ENCODE results near the gene EDDM13.
"Not testable (repeated sequence)": the region's sequence is repeated elsewhere in the genome, so short reads cannot be mapped to it uniquely, and the experiment has no call there.

The EDDM13 gene

GRCh38 chr19:56295531-56296455, 23.2 kb downstream of the EDDM13 start:
- DNase-seq: no peak

DNA sequence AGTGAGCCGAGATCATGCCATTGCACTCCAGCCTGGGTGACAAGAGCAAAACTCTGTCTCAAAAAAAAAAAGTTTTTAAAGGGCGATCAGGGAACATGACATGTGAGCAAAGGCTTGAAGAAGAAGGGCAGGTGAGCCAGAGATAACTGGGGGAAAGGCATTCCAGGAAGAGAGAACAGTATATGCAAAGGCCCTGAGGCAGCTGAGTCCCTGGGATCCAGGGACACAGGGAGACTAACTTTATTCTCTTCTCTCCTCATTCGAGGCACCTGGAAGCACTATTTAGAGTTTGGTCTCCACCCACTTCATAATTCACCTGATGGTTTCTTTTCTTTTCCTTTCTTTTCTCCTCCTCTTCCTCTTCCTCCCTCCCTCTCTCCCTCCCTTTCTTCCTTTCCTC, 24.5 kb downstream of the EDDM13 start:
- DNase-seq: no peak

- no peak for DNase-seq
Measured at GRCh38 chr19:56299688-56300087, 27.1 kb downstream of the EDDM13 start.

GRCh38 chr19:56301155-56301554, 28.6 kb downstream of the EDDM13 start:
- DNase-seq: no peak

DNA sequence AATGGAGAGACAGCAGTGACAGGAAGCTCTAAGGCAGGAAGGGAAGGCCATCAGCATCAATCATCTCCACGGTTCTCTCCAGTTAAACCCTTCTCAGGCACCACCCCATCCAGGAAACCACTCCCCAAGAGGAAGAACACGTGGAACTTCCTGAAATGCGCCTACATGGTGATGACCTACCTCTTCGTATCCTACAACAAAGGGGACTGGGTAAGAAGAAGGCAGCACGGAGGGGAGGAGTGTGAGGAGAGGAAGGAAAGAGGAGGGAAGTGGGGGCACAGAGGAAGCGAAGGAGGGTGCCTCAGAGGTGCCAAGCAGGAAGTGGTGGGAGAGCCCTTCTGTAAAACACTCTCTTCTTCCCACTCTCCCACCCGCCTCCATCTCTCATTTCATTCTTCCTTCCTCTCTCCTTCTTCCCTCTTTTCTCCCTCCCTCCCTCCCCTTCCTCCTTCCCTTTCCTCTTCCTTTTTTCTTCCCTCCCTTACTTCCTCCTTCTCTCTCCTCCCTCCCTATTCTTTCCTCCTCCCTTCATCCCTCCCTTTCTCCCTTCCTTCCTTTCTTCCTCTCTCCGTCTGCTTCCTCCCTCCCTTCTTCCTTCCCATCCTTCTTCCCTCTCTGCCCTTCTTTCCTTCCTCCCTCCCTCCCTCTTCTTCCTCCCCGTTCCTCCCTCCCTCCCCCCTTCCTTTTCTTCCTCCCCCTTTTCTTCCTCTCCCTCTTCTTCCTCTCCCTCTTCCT, 29.5 kb downstream of the EDDM13 start:
- no peak for DNase-seq

DNA sequence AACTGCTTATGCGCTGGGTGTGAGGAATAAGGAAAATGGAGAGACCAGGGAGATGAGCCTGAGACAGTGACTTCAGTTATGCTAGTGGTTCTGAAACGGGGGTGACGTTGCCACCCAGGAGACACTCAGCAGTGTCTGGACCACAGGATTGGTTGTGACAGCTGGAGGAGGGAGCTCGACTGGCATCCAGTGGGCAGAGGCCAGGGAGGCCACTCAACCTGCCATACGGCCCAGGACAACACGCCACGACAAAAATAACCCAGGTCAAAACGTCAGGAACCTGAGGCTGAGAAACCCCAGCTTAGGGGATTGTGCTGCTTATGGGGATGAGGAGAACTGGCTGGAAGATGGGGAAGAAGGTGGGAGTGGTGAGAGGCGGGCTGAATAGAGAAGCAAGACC, 31.7 kb downstream of the EDDM13 start:
- DNase-seq: no peak

GRCh38 chr19:56306016-56306415, 33.5 kb downstream of the EDDM13 start:
- no peak for DNase-seq

- DNase-seq: not testable (repeated sequence)
Measured at GRCh38 chr19:56307062-56307461, 34.5 kb downstream of the EDDM13 start.

DNA sequence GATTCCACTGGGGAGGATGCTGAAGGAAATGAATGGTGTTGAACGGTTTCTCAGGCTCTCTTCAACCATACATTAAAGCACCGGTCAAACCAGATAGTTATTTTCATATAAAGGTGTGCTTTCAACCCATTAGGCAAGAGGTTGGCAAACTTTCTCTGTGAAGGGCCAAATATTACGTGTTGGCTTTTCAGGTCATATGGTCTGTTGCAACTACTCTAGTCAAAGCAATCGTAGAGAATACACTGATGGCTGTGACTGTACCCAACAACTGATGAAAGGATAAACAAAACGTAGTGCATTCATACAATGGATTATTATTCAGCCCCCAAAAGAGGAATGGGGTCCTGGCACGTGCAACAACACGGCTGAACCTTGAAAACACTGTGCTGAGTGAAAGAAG, 36.2 kb downstream of the EDDM13 start:
- DNase-seq: no peak

DNA sequence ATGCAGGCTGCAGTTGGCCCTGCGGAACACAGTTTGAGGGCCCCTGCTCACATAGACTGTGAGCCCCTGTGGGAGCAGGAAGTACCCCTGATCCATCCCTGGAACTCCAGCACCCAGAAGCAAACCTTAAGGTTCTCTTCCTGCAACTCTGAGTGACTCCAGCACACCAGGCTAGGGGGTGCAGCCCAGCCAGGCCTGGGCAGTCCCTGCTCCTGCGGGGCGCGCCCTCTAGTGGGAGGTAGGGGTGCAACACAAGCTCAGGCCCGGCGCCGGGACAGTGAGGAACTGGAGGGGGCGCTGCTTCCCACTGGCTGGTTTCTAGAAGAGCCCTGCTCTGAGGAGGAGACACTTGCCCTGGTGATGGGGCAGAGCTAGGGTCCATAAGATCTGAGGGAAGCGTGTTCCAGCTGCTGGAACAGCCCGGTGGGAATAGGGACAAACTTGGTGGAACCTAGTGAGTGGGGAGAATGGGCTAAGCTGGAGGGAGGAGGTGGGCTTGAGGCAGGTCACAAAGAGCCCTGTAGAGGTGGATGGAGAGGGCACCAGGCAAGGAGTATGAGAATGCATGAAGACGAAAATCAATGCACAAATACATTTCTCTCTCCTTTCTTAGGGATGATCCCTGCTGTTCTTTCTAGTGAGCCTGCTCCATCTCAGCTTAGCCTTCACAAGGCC, 37.1 kb downstream of the EDDM13 start:
- no peak for DNase-seq

GRCh38 chr19:56310462-56310861, 37.9 kb downstream of the EDDM13 start:
- no peak for DNase-seq

GRCh38 chr19:56312342-56312741, 39.8 kb downstream of the EDDM13 start:
- no peak for DNase-seq

DNA sequence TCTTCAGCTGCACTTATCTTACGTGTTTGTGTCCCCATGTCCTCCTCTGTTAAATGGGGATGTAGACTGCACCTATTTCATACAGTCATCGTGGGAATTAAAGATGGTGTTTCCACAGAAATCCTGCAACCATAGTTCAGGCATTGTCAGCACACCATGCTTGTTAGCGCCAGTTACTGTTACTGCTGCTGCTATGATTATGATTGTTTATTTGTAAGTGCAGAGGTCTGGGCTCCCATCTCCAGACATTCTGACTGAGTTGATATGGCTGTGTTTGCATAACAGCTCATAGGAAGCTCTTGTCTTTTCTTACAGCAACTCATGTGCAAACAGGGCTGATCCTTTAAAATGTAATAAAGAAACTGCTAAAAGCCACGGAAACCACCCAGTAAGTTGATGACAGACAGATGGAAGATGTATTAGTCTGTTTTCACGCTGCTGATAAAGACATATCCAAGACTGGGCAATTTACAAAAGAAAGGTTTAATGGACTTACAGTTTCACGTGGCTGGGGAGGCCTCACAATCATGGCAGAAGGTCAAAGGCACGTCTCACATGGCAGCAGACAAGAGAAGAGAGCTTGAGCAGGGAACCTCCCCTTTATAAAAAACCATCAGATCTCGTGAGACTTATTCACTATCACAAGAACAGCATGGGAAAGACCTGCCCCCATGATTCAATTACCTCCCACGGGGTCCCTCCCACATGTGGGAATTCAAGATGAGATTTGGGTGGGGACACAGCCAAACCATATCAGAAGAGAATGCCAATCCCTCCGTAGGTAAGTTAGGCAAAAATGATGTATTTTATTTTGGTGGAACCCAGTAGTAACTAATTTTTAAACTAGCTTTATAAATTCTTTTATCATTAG, 40.5 kb downstream of the EDDM13 start:
- no peak for DNase-seq

- DNase-seq: no peak
Measured at GRCh38 chr19:56314018-56314380, 41.5 kb downstream of the EDDM13 start.

GRCh38 chr19:56314381-56315076, 42.0 kb downstream of the EDDM13 start, which contains the start of gene ZSCAN5A:
Gene ZSCAN5A (minus strand): TSS chr19:56314839. CDS start chr19:56225046, 89,793 bp downstream.
- DNase-seq: peak; percentile 96

- peak; percentile 96 for DNase-seq
Measured at GRCh38 chr19:56315077-56315828, 42.7 kb downstream of the EDDM13 start.

- no peak for DNase-seq
Measured at GRCh38 chr19:56316728-56317127, 44.2 kb downstream of the EDDM13 start.

DNA sequence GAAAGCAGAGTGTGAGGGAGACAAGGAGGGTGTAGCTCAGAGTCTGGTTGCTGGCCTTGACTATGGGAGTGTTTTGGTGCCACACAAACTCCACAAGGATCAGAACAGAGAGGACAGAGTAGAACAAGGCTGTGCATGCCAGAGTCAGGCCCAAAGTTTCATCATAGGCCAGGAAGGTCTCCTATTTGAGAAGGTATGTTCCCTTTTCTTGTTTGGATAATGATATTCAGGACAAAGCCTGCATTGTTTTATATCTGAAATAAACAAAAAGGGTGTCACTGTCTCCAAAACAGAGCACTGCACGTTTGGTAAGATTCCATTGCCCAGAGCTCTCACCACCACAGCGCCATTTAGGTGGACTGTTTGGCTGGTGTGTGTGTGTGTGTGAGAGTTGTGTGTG, 45.2 kb downstream of the EDDM13 start:
- DNase-seq: no peak

DNA sequence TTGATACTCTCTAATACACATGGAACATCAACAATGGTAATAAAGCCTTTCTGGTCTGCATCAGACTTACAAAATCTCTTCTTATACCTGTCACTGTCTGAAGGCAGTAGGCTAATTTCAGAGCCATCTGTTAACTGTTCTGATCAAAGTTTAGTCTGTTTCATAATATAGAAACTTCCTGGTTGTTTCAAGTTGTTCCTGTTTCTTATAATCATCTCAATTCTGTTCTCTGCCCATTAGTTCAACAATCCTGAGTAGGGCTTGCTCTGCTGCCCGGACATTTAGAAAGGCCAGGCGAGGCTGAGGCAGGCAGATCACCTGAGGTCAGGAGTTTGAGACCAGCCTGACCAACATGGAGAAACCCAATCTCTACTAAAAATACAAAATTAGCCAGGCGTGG, 47.4 kb downstream of the EDDM13 start:
- DNase-seq: no peak

- no peak for DNase-seq
Measured at GRCh38 chr19:56321254-56321988, 48.9 kb downstream of the EDDM13 start.
